SJSA1 (cell line): ENCODE measurements around the gene F2RL1. TPM values are rescaled to one million over a fixed set of nuclear protein-coding genes. Genes with fewer than 3 reads are reported as not detected.
"Not testable (repeated sequence)": the region's sequence is repeated elsewhere in the genome, so short reads cannot be mapped to it uniquely, and the experiment has no call there.

Experiments
- DNase-seq, 2 experiments: peaks; one replicate each; pipeline ENCODE4 v3.0.0-alpha.2; 2015 to 2020; ENCODE audit warnings: low spot score in 2 of 2, low read depth in 1 of 2
- H3K27ac ChIP-seq: fragments of 250-450 bp; sonication (Bioruptor Pico); 2 replicates; pipeline ENCODE4 v1.5.1; 2020; ENCODE audit warnings: mild to moderate bottlenecking, moderate library complexity
- H3K27me3 ChIP-seq: fragments of 250-450 bp; sonication (Bioruptor Pico); replicated peaks from 2 replicates; pipeline ENCODE4 v1.5.1; 2020; ENCODE audit warnings: mild to moderate bottlenecking, moderate library complexity
- H3K36me3 ChIP-seq: fragments of 250-450 bp; sonication (Bioruptor Pico); 2 replicates; pipeline ENCODE4 v1.5.1; 2020; ENCODE audit warnings: mild to moderate bottlenecking
- H3K4me1 ChIP-seq: fragments of 250-450 bp; sonication (Bioruptor Pico); replicated peaks from 2 replicates; pipeline ENCODE4 v1.6.1; 2021; ENCODE audit warnings: mild to moderate bottlenecking
- H3K4me3 ChIP-seq: fragments of 250-450 bp; sonication (Bioruptor Pico); 2 replicates; pipeline ENCODE4 v1.5.1; 2020; ENCODE audit warnings: mild to moderate bottlenecking
- H3K9me3 ChIP-seq: fragments of 250-450 bp; sonication (Bioruptor Pico); replicated peaks from 2 replicates; pipeline ENCODE4 v1.5.1; 2020; ENCODE audit warnings: mild to moderate bottlenecking
- total RNA-seq: library from RNA; depleted of rRNA; stranded (reverse); fragments of >200 nt; shearing (Covaris generic); gene quantifications from 2 replicates; pipeline ENCODE4 v1.2.3, GENCODE V29; 2014; rRNA removed

Gene F2RL1, protein sequence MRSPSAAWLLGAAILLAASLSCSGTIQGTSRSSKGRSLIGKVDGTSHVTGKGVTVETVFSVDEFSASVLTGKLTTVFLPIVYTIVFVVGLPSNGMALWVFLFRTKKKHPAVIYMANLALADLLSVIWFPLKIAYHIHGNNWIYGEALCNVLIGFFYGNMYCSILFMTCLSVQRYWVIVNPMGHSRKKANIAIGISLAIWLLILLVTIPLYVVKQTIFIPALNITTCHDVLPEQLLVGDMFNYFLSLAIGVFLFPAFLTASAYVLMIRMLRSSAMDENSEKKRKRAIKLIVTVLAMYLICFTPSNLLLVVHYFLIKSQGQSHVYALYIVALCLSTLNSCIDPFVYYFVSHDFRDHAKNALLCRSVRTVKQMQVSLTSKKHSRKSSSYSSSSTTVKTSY
- total RNA-seq = 0.41 and 1.2 TPM in 2 replicates

DNA sequence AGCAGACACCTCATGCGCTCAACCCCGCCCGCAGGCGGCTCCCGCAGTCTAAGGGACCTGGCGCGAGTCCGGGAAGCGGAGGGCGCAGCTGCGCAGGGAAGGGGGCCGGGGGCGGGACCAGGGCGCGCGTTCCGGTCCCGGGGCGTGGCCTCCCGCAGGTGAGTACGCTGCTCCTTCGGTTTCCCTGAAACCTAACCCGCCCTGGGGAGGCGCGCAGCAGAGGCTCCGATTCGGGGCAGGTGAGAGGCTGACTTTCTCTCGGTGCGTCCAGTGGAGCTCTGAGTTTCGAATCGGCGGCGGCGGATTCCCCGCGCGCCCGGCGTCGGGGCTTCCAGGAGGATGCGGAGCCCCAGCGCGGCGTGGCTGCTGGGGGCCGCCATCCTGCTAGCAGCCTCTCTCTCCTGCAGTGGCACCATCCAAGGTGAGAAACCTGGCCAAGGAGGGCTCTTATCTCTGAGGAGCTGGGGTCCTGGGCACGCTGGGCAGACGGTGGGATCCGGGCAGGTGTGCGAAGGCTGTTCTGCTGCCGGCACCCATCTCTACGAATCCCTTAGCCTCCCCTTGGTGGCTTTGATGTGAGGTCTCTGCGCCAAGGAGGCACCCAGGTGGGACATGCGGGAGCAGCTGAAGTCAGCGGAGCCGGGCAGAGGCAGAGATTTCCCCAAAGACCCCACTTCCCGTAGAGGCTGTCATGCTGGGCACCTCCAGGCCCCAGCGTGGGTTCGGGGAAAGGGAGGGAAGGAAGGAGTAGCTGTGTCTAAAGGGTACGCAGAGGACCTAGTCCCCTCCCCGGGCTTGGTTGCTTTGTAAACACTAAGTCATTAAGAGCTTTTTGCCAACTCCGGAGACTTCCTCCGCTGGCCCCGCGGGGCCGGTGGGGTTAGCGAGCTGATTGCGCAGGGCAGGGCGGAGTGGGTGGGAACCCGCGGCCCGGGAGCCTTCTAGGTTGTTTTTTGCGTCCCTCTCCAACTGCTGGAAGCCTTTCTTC, at the start of gene F2RL1:
Gene F2RL1 (plus strand): TSS at position 187 of the 988 bp plus-strand sequence. CDS start 153 bp downstream, at position 340.
- Histone ChIP-seq H3K27me3 (no peaks in the 10 kb centered on the region), H3K4me3 (peak within 1 kb of the TSS; percentile 51), H3K27ac (no peak within 1 kb of the TSS), H3K36me3 (no peaks in the 10 kb centered on the region), H3K4me1 (peaks cover 28% of the 10 kb centered on the region), H3K9me3 (no peaks in the 10 kb centered on the region)
- DNase-seq = peak; percentile 49 to 78

DNA sequence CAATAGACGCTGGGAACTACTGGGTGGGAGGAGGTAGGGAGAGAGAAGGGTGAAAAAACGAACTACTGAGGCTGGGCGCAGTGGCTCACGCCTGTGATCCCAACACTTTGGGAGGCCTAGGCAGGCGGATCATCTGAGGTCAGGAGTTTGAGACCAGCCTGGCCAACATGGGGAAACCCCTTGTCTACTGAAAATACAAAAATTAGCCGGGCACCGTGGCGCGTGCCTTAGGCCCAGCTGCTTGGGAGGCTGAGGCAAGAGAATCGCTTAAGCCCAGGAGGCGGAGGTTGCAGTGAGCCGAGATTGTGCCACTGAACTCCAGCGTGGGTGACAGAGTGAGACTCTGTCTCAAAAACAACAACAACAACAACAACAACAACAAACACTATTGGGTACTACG, 47.8 kb upstream of the F2RL1 start:
- not testable (repeated sequence) for H3K4me3 ChIP-seq, H3K27ac ChIP-seq, DNase-seq, H3K4me1 ChIP-seq, H3K9me3 ChIP-seq, H3K27me3 ChIP-seq, H3K36me3 ChIP-seq

DNA sequence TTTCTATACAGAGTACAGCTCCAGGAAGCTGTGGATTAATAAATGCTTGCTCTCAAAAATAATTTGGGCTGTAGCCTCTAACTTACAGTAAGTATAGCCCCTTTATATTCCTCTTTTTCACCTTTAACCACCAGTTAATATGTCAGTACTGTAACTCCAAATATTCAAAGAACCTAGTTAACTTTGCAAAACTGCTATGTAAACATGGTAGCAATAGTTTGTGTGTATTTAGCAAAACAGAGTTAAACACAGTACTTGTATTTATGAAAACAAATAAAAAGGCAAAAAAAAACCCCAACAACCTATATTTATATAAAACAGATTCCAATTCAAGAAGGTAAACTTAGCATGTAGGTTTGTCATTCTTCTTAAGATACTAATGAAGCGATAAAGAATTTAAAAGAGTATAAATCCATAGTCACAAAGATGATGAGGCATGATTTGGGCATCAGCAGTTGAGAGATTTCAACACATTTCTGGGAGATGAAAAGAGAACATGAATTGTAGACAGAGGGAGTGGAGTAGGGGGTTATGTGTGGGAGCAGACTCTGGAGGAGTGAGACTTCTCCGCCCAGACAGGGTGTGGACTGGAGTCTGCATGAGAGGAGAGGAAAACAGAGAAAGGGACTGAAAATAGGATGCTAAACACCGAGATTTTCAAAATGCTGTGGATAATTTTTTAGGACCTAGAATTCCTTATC, 47.0 kb upstream of the F2RL1 start:
- Histone ChIP-seq H3K4me3 (no peak overlapping the region), H3K27me3 (no peaks in the 10 kb centered on the region), H3K9me3 (no peaks in the 10 kb centered on the region), H3K4me1 (peaks cover 3% of the 10 kb centered on the region; the same call in 1 of the 2 replicates), H3K27ac (no peak overlapping the region), H3K36me3 (no peaks in the 10 kb centered on the region)
- DNase-seq = peak in 1 of 2 experiments; percentile 27

DNA sequence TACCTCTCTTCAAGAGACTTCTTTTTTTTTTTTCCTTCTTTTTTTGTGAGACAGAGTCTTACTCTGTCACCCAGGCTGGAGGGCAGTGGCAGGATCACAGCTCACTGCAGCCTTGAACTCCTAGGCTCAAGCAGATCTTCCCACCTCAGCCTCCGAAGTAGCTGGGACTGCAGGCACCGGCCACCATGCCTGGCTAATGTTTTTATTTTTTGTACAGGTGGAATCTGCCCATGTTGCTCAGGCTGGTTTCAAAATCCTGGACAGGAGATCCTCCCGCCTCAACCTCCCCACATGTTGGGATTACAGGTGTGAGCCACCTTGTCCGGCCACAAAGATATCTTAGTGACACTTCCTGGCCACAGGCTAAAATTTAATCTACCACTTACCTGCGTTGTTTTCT, 42.9 kb upstream of the F2RL1 start:
- H3K36me3 ChIP-seq = no peaks in the 10 kb centered on the region
- no peak for DNase-seq
- H3K4me1 ChIP-seq = peaks cover 6% of the 10 kb centered on the region
- no peaks in the 10 kb centered on the region for H3K9me3 ChIP-seq
- H3K27ac ChIP-seq = no peak overlapping the region
- H3K27me3 ChIP-seq = no peaks in the 10 kb centered on the region
- H3K4me3 ChIP-seq = no peak overlapping the region

DNA sequence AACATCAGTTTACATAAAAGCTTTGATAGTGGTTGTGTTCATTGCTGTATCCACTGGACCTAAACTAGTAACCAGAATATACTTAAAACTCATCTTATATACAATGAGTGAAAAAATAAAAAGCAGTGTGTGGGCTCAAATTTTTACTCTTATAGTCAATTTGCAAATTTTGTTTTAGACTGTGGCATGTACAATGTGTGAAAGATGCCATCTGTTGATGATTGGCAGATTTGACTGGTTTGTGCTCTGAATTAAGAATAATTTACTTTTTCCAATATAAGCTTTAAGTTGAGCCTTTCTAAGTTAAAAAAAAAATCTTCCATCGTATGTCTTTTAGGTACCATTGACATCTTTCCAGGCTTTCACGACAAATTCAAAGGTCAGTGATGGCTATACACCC, 42.4 kb upstream of the F2RL1 start:
- DNase-seq = no peak
- Histone ChIP-seq H3K27me3 (no peaks in the 10 kb centered on the region), H3K9me3 (no peaks in the 10 kb centered on the region), H3K4me3 (no peak overlapping the region), H3K4me1 (peaks cover 6% of the 10 kb centered on the region), H3K27ac (no peak overlapping the region), H3K36me3 (no peaks in the 10 kb centered on the region)

DNA sequence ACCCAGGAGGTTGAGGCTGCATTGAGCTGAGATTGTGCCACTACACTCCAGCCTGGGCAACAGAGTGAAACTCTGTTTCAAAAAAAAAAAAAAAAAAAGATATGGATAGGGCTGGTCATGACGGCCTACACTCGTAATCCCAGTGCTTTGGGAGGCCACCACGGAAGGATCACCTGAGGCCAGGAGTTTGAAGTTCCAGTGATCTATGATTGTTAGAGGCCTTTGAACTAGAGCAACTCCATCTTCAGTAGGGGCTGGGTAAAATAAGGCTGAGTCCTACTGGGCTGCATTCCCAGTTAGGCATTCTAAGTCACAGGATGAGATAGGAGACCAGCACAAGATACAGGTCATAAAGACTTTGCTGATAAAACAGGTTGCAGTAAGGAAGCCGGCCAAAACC, 38.2 kb upstream of the F2RL1 start:
- H3K4me1 ChIP-seq = peaks cover 16% of the 10 kb centered on the region
- H3K4me3 ChIP-seq, H3K9me3 ChIP-seq, H3K36me3 ChIP-seq, DNase-seq, H3K27ac ChIP-seq, H3K27me3 ChIP-seq: not testable (repeated sequence)

DNA sequence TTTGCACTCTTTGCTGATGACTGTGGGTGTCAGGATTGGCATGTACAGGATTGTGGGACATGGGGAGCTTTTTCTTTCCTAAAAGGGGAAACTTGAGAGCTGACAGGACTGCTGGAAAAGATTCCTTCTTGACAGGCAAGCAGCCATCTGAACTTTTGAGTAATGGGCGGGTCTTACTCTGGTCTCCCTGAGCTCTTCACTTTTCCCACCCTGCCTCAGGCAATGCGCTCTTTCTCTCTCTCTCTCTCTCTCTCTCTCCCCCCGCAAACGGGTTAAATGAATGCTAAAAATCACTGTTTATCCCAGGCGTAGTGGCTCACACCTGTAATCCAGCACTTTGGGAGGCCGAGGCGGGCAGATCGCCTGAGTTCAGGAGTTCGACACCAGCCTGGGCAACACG, 37.1 kb upstream of the F2RL1 start:
- no peak for DNase-seq

DNA sequence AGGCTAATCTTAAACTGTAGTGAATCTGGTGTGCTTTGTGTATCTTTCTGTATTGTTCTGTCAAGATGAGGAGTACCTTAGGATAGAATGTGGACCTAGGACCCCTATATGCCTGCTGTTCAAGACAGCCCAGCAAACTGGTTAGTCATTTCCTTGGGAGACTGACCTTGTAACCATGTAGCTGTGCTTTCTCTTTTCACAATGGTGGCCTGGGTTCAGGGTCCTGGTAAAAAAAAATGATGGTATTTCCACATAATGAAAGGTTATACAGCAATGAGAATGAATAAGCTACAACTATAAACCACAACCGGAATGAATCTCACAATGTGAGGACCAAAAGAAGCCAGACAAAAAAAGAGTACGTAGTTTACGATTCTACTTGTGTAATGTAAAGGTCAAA, 36.4 kb upstream of the F2RL1 start:
- Histone ChIP-seq H3K4me1 (peaks cover 21% of the 10 kb centered on the region), H3K4me3 (no peak overlapping the region), H3K27me3 (no peaks in the 10 kb centered on the region), H3K9me3 (no peaks in the 10 kb centered on the region), H3K27ac (no peak overlapping the region), H3K36me3 (no peaks in the 10 kb centered on the region)
- DNase-seq = no peak

More for the DNA sequence above, 37.1 kb upstream of the F2RL1 start:
- Histone ChIP-seq H3K27ac (no peak overlapping the region), H3K27me3 (no peaks in the 10 kb centered on the region), H3K4me3 (no peak overlapping the region), H3K9me3 (no peaks in the 10 kb centered on the region), H3K4me1 (peaks cover 21% of the 10 kb centered on the region), H3K36me3 (no peaks in the 10 kb centered on the region)

DNA sequence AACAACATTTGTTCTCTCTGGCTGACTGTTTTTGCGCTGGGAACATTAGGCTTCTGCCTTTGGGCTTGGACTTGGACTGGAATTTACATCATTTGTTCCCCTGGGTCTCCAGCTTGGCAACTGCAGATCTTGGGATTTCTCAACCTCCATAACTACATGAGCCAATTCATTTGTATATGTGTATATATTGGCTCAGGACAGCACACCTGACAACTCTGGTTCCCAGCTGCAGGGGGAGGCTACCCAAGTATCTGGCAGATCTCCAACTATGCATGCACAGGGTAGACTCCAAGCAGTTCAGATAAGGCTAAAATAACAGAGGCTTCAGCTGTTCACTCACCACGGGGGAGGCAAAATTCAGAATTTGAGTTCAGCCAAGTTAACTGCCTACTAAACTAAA, 31.6 kb upstream of the F2RL1 start:
- Histone ChIP-seq H3K4me1 (peaks cover 42% of the 10 kb centered on the region), H3K36me3 (no peaks in the 10 kb centered on the region), H3K27ac (no peak overlapping the region), H3K27me3 (no peaks in the 10 kb centered on the region), H3K4me3 (no peak overlapping the region), H3K9me3 (peaks cover 3% of the 10 kb centered on the region; the same call in 1 of the 2 replicates)
- DNase-seq = no peak

DNA sequence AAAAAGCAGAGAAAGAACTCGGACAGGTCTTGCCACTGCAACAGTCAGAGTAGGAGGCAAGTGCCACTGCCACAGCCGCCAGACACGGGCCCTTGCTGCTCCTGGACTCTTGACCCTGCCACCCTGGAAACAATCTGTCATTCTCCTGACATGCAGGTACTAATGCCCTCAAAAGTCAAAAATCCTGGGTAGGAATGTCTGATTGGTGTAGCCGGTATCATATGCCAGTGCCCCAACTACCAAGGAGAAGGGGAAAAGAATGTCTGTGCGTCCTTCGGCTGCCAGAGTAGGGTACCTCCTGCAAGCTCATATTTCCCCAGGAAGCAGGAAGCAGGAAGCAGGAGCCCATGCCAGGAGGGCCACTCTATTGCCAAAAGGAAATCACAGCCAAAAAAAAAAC, 30.5 kb upstream of the F2RL1 start:
- Histone ChIP-seq H3K36me3 (no peaks in the 10 kb centered on the region), H3K9me3 (peaks cover 3% of the 10 kb centered on the region; the same call in 1 of the 2 replicates), H3K4me3 (no peak overlapping the region), H3K4me1 (peaks cover 39% of the 10 kb centered on the region), H3K27me3 (no peaks in the 10 kb centered on the region), H3K27ac (no peak overlapping the region)
- DNase-seq = no peak

DNA sequence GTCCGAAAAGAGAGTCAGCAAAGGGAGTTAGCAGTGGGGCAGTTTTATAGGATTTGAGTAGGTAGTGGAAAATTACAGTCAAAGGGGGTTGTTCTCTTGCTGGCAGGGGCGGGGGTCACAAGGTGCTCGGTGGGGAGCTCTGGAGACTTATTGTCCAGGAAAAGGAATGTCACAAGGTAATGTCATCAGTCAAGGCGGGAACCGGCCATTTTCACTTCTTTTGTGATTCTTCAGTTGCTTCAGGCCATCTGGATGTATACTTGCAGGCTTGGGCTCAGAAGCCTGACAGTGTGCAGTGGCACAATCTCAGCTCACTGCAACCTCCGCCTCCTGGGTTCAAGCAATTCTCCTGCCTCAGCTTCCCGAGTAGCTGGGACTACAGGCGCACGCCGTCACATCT, 29.6 kb upstream of the F2RL1 start:
- not testable (repeated sequence) for H3K4me3 ChIP-seq, DNase-seq, H3K36me3 ChIP-seq, H3K9me3 ChIP-seq, H3K27me3 ChIP-seq
- Histone ChIP-seq H3K4me1 (peaks cover 39% of the 10 kb centered on the region), H3K27ac (peak overlapping the region; percentile 96)

DNA sequence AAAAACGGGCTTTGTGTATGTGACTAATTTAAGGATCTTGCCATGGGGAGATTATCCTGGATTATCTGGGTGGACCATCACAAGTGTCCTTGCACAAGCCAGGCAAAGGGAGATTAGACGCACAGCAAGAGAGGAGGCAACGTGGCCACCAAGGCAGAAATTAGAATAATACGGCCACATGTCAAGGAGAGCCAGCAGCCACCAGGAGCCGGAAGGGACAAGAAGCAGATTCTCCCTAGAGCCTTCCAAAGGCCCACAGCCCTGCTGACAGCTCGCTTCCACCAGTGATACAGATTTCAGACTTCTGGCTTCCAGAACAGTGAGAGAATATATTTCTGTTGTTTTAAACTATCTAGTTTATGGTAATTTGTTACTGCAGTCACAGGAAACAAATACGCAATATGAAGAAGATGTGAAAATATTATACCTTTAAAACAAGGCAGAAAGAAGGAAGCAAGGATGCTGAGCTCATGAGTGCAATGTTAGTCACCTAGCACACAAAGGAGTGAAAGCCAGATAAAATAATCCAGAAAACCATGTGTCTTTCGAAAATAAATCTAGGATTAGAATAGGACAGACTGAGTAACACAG, 28.7 kb upstream of the F2RL1 start:
- DNase-seq = peak; percentile 55 to 94
- no peak overlapping the region for H3K4me3 ChIP-seq
- H3K9me3 ChIP-seq = peaks cover 3% of the 10 kb centered on the region; the same call in 1 of the 2 replicates
- H3K27ac ChIP-seq = peak overlapping the region; percentile 96
- no peaks in the 10 kb centered on the region for H3K36me3 ChIP-seq
- H3K4me1 ChIP-seq = peaks cover 37% of the 10 kb centered on the region
- H3K27me3 ChIP-seq = no peaks in the 10 kb centered on the region

DNA sequence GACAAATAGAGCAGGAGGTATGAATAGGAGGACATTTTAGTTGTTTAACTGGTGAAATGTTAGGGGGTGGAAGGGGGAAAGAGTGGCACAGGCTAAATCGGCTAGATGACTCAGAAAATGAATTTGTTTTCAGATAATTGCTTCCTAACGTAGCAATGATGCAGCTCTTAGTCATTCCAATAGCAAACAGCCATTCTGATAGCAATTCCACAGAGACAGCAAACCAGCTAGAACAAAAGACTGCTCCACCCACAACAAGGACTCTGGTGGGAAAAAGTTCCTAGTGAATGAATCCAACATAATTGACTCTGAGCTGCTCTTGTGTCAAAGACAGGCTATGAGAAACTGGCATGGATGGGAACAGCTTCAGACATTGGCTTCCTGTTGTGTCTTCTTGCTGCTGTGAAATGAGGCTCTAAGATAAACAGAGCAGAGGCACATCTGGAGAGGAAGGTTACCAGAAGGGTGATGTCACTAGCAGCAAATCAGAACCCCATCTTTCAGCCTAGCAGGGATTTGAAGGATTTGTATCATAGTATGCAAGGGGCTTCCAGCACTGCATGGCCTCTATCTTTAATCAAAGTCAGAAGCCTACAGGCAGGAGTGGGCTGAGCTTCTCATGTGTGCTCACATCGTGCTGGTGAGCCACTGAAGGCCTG, 28.1 kb upstream of the F2RL1 start:
- DNase-seq = peak; percentile 88 to 98
- Histone ChIP-seq H3K27ac (peak overlapping the region; percentile 96), H3K27me3 (no peaks in the 10 kb centered on the region), H3K4me1 (peaks cover 30% of the 10 kb centered on the region), H3K4me3 (no peak overlapping the region), H3K9me3 (peaks cover 3% of the 10 kb centered on the region; the same call in 1 of the 2 replicates), H3K36me3 (no peaks in the 10 kb centered on the region)
